ENCODE data around the gene RCVRN. TPM values are rescaled to one million over a fixed set of nuclear protein-coding genes. Genes with fewer than 3 reads are reported as not detected.

RCVRN gene
- total and polyA plus RNA-seq, 3 donors from 2014 or later = 0.32 to 0.63 (median 0.50) TPM

GRCh38 chr17:9944704-9945103 is 39.6 kb upstream of the RCVRN start:
- Histone ChIP-seq H3K9me3 (no peaks in the 10 kb centered on the region), H3K27ac (no peak overlapping the region), H3K36me3 (ENCODE audit: low read depth, missing control alignments) (no peaks in the 10 kb centered on the region), H3K27me3 (no peaks in the 10 kb centered on the region), H3K4me3 (no peak overlapping the region), H3K4me1 (peaks cover 6% of the 10 kb centered on the region)
- 68 to 89% methylated on average over 4 to 7 of the region's 7 CpGs for WGBS, 2 donors
- no peak for DNase-seq
- TF ChIP-seq POLR2A (IDR thresholded peaks at IDR 0.05) = no peak
- intact Hi-C loops (cut with DNase I; ENCODE audit: low total_unique reads) = no loop called here

DNA sequence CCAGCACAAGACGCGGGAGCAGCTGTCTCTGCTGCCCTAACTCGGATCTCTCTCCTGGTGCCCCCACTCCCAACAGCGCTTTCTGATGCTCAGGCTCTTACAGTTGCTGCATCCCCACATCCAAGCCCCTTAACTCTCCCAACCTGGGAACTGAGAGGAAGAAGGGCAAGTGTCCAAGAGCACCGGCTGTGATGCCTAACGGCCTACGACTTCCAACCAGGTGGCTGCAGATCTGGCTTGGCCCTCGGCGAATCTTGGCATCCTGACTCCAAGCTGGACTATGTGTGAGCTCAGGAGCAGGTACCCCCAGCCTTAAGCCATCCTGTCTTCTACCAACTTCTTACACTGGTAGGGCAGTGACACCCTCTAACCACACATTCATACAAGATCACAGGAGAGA is 38.3 kb upstream of the RCVRN start:
- 76 to 88% methylated on average over 9 of the region's 9 CpGs for WGBS, 2 donors
- TF ChIP-seq, protein P1, sequence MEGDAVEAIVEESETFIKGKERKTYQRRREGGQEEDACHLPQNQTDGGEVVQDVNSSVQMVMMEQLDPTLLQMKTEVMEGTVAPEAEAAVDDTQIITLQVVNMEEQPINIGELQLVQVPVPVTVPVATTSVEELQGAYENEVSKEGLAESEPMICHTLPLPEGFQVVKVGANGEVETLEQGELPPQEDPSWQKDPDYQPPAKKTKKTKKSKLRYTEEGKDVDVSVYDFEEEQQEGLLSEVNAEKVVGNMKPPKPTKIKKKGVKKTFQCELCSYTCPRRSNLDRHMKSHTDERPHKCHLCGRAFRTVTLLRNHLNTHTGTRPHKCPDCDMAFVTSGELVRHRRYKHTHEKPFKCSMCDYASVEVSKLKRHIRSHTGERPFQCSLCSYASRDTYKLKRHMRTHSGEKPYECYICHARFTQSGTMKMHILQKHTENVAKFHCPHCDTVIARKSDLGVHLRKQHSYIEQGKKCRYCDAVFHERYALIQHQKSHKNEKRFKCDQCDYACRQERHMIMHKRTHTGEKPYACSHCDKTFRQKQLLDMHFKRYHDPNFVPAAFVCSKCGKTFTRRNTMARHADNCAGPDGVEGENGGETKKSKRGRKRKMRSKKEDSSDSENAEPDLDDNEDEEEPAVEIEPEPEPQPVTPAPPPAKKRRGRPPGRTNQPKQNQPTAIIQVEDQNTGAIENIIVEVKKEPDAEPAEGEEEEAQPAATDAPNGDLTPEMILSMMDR (IDR thresholded peaks at IDR 0.05) = no peak
- TF ChIP-seq POLR2A (IDR thresholded peaks at IDR 0.05) = no peak
- no peaks in the 10 kb centered on the region for H3K4me1 ChIP-seq
- no peak for DNase-seq
- intact Hi-C loops (cut with DNase I; ENCODE audit: low total_unique reads) = no loop called here
- H3K27ac ChIP-seq = no peak overlapping the region
- H3K36me3 ChIP-seq (ENCODE audit: low read depth, missing control alignments) = no peaks in the 10 kb centered on the region
- no peaks in the 10 kb centered on the region for H3K9me3 ChIP-seq
- no peak overlapping the region for H3K4me3 ChIP-seq
- H3K27me3 ChIP-seq = no peaks in the 10 kb centered on the region

DNA sequence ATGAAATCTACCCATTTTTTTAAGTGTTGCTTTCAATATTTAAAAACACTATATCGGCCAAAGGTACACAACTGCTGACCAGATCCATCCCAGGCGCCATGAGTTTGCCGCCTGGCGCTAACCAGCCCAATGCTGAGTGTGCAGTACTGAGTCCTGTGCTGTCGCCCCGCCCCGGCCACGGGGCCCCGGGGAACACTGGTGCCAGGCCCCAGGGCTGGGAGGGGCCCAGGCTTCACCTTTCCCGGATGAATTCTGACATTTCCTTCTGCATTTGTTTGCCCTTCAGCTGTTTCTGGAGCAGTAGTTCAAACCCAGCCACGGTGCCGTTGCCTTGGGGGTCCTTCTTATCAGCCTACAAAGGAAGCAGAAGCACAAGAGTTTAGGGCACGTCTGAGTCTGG is 37.8 kb upstream of the RCVRN start:
- intact Hi-C loops (cut with DNase I; ENCODE audit: low total_unique reads) = no loop called here
- no peak for DNase-seq
- Histone ChIP-seq H3K36me3 (ENCODE audit: low read depth, missing control alignments) (no peaks in the 10 kb centered on the region), H3K27ac (no peak overlapping the region), H3K4me1 (no peaks in the 10 kb centered on the region), H3K27me3 (no peaks in the 10 kb centered on the region), H3K4me3 (no peak overlapping the region), H3K9me3 (no peaks in the 10 kb centered on the region)
- no peak for TF ChIP-seq POLR2A (IDR thresholded peaks at IDR 0.05)
- TF ChIP-seq, protein P1 (IDR thresholded peaks at IDR 0.05) = no peak
- 80 to 86% methylated on average over 8 to 13 of the region's 13 CpGs for WGBS, 2 donors

DNA sequence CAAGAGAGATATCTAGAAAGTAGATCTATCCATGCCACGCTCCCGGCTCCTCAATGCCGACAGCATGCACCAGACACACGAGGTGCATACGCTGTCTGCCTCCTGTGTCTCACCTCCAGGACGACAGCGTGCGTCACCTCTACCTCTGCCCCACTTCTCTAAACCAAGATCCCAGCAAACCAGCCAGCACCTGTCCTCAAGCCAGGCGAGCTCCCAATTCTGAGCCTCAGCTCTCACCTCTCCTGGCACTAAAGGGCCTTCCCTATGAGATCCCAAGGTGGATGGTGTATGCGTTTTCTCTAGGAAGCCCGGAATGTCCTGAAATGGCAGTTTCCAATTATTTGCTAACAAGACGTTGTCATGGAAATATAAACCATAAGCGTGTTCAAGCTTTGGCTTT is 36.2 kb upstream of the RCVRN start:
- peaks cover 14% of the 10 kb centered on the region for H3K4me1 ChIP-seq
- H3K27me3 ChIP-seq = no peaks in the 10 kb centered on the region
- DNase-seq = no peak
- no peaks in the 10 kb centered on the region for H3K36me3 ChIP-seq (ENCODE audit: low read depth, missing control alignments)
- H3K27ac ChIP-seq = no peak overlapping the region
- no peak overlapping the region for H3K4me3 ChIP-seq
- no peaks in the 10 kb centered on the region for H3K9me3 ChIP-seq
- WGBS, 2 donors = 92 to 96% methylated on average over 13 of the region's 13 CpGs
- TF ChIP-seq, protein P1 (IDR thresholded peaks at IDR 0.05) = no peak
- TF ChIP-seq POLR2A (IDR thresholded peaks at IDR 0.05) = no peak
- intact Hi-C loops (cut with DNase I; ENCODE audit: low total_unique reads) = no loop called here

DNA sequence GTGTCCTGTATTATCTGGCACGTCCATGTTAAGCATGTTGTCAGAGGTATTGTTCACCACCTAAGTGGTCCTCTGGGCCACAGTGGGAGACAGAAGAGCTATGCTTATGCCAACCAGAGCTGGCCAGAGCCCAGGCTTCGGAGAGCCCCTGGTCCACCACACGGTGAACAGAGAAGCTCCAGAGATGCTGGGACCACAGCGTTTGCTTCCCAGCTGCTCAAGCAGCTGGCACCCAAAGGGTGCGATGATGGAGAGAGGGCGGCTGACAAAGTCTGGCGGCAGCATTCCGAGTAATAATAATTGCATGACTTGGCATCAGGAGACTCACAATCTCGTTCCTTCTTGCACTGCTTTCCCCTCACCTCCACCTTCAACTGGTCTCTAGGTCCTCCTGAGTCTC is 35.8 kb upstream of the RCVRN start:
- DNase-seq = no peak
- 83 to 91% methylated on average over 9 of the region's 9 CpGs for WGBS, 2 donors
- intact Hi-C loops (cut with DNase I; ENCODE audit: low total_unique reads) = no loop called here
- Histone ChIP-seq H3K9me3 (no peaks in the 10 kb centered on the region), H3K27me3 (no peaks in the 10 kb centered on the region), H3K4me1 (peaks cover 14% of the 10 kb centered on the region), H3K36me3 (ENCODE audit: low read depth, missing control alignments) (no peaks in the 10 kb centered on the region), H3K27ac (no peak overlapping the region), H3K4me3 (no peak overlapping the region)
- TF ChIP-seq, protein P1 (IDR thresholded peaks at IDR 0.05) = no peak
- no peak for TF ChIP-seq POLR2A (IDR thresholded peaks at IDR 0.05)

All from testis (tissue), 3 donors.